ENCODE data around the gene AP5S1.
"Not testable (repeated sequence)": the region's sequence is repeated elsewhere in the genome, so short reads cannot be mapped to it uniquely, and the experiment has no call there.

Gene AP5S1

DNA sequence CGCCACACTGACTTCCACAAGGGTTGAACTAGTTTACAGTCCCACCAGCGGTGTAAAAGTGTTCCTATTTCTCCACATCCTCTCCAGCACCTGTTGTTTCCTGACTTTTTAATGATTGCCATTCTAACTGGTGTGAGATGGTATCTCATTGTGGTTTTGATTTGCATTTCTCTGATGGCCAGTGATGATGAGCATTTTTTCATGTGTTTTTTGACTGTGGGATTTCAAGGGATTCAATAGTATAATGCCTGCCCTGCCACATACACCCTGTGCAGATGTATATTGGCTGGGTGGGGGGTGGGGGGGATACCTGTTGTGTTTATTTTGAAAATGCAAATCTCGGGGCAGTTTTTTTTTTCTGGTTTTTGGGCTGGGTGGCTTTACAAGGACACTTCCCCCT, 26.2 kb upstream of the AP5S1 start:
- DNase-seq (ENCODE audit: low spot score): not testable (repeated sequence)

DNA sequence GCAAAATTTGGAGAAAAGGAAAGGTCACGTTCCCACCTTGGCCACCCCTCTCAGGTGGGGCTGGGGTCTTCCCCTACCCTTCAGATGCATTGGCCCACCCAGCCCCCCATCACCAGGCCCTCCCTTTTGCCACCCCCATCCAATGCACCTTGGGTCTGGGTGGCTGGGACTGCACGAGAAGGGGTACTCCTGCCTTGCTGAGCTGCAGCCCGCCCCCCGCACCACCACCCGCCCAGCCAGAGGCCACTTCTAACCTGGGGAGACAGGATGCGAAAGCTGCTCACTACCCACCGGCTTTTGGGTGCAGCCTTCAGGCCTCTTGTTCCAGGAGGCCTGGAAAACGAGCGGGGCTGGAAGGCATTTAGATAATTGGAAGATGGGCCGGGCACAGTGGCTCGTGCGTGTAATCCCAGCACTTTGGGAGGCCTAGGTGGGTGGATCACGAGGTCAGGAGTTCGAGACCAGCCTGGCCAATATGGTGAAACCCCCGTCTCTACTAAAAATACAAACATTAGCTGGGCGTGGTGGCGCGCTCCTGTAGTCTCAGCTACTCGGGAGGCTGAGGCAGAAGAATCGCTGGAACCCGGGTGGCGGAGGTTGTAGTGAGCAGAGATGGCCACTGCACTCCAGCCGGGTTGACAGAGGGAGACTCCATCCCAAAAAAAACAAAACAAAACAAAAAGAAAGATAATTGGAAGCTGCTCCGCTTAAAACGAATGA, 25.5 kb upstream of the AP5S1 start:
- no peak for DNase-seq (ENCODE audit: low spot score)

DNA sequence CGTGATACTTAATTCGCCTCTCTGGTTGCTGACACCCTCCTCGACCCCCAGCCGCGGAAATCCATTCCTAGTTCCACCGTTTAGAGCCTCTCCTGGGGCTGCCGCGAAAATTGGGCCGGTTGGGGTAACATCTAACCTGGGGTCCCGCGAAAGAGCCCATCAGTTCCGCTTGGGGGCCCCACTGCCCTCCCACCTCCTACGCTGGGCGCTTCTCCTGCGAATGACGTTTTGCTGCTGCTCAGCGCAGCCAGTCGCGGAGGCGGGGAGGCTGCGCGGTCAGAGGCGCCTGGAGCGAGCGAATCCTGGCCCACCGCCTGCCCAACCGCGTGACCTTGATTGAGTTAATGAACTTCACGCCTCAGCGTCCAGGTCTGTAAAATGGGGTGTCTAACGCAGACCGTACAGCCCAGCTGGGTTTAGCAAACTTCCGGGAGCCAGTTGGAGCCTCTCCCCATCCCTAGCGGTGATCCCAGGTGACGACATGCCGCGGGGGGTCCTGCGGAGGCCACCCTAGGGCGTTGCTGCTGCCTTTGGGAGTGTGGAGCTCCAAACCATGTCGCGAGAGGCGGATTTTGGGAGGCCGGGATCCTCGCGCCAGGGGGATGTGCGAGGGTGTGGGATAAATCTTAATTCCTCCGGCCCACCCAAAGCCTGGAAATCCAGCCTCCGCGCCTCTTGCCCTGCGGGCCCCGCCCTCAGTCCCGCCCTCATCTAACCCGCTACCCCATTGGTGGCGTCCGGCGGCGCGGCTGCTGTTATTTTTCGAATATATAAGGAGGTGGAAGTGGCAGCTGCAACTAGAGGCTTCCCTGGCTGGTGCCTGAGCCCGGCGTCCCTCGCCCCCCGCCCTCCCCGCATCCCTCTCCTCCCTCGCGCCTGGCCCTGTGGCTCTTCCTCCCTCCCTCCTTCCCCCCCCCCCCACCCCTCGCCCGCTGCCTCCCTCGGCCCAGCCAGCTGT, 24.6 kb upstream of the AP5S1 start, which contains the start of gene CDC25B:
Gene CDC25B (plus strand): TSS at position 800 of the 958 bp plus-strand sequence. CDS start 222 bp downstream, outside the sequence.
- peak; percentile 93 for DNase-seq (ENCODE audit: low spot score)

DNA sequence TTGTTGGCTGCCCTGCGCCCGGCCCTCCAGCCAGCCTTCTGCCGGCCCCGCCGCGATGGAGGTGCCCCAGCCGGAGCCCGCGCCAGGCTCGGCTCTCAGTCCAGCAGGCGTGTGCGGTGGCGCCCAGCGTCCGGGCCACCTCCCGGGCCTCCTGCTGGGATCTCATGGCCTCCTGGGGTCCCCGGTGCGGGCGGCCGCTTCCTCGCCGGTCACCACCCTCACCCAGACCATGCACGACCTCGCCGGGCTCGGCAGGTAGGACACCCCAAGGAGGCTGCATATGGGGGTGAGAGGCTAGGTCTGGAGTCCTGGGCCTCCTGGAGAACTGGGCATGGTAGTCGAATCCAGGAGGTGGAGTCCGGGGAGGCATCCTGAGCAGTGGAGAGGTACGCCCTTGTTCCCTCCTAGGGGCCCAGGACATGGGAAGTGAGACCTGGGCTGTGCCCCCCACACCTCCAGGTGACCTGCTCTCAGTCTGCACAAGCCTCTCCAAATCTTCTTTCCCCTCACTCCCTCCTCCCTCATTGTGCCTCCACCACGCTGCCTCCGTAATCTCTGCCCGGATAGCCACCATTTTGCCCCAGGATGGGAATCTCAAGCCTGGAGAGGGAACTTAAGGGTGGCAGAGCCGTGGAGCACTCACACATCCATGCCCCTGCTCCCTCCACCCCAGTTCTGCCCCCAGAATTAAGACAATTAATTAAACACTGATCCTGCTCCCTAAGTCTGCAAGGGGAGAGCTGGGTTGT, 23.7 kb upstream of the AP5S1 start:
- no peak for DNase-seq (ENCODE audit: low spot score)

DNA sequence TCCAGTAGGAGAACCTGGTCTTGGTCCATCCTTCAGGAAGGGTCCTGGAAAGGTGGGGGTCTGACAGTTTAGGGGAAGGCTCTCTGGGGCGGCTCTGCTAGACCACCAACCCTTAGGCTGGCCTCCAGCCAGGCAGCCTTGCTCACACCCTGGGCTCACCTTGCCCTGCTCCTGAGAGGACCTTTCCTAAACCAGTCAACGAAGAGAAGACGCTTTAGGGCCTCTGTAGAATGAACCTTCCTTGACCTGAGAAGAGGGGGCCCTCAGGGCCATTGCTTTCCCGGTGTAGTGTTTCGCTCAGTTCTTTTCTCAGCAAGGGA, 23.2 kb upstream of the AP5S1 start:
- no peak for DNase-seq (ENCODE audit: low spot score)

DNA sequence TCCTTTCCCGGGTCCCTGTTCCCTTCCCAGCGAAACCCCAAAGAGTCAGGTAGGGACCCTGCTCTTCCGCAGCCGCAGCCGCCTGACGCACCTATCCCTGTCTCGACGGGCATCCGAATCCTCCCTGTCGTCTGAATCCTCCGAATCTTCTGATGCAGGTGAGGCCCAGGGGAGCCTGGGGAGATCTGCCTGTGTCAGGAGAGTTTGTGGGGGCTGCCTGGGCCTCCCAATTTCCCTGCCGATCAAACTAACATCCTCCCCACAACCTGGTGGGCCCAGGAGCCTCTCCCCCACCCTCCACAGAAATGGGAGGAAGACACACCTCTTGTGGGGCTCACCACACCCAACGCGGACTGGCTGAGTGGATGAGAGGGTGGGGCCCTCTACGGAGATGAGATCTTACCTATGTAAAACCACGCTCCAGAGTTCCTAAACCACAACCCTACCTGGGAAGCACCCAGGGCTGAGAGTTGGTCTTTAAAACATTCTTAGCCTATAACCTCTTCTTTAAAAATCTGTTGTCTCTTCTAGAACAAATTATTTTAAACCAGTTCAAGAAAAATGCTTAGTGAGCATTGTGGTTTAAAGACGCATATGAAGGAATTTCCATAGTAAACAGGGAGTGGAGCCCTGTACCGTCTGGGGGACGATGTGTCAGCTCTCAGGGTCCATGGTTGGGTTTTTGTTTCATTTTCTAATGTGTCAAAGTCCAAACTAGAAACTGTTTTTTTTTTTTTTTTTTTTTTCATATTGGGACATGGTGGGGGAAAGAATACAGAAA, 22.6 kb upstream of the AP5S1 start:
- no peak for DNase-seq (ENCODE audit: low spot score)

DNA sequence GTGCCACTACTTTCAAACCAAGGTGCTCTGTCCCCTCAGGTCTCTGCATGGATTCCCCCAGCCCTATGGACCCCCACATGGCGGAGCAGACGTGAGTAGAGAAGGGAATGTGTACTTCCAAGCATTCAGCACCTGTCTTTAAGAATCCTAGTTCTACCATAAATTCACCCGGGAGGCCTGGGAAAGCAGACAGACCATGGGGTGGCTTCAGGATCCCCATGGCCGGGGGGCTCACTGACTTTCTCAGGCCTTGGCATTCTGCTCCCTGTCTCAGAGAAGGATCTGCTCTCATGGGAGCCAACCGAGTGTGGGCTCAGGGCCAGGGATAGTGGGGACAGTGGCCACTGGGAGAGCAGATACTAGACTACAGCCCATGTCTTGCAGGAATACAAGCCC, 22.0 kb upstream of the AP5S1 start:
- DNase-seq (ENCODE audit: low spot score): no peak

DNA sequence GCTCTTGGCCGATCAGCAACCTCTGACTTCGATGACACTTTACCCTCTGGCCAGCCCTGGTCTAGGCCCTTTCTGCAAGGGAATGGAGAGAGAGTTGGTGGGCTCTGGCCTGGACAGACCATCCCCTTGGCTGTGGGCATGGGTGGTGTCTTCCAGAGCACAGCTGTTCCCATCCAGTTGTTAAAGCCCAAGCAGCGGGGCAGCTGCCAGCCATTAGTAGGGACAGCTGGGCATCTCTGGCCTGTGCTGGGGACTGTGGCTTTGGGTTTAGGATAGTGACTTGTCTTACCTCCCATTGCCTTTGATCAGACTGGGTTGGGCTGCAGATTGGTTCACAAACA, 21.5 kb upstream of the AP5S1 start:
- DNase-seq (ENCODE audit: low spot score): no peak

DNA sequence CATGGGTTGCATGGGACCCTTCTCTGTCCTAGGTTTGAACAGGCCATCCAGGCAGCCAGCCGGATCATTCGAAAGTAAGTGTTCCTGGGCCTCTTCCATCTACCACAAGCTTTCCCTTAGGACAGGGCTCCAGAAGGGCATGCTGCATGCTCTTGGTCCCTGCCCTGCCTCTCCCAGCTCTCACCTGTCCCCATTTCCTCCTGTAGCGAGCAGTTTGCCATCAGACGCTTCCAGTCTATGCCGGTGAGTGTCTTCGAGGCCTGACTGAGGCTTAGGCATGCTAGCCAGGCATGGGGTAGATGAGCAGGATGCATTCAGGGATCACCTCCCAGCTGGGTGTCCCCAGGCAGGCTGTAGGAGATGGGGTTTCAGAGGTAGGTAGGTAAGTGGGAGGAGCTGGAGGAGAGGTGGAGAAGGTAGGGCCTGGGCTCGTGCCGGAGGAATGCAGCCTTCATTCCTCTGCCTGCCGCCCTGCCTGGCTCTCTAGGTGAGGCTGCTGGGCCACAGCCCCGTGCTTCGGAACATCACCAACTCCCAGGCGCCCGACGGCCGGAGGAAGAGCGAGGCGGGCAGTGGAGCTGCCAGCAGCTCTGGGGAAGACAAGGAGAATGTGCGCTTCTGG, 20.0 kb upstream of the AP5S1 start:
- DNase-seq (ENCODE audit: low spot score): no peak

DNA sequence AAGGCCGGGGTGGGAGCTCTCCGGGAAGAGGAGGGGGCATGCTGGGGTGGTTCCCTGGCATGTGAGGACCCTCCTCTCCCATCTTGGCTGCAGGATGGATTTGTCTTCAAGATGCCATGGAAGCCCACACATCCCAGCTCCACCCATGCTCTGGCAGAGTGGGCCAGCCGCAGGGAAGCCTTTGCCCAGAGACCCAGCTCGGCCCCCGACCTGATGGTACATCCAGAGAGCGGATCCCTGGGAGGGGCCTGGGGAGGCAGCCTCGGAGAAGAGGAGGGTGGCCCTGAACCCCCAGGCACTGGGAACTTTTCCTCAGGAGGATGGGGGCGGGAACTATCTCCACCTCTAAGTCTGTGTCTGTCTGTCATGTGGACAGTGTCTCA, 19.5 kb upstream of the AP5S1 start:
- DNase-seq (ENCODE audit: low spot score): no peak

DNA sequence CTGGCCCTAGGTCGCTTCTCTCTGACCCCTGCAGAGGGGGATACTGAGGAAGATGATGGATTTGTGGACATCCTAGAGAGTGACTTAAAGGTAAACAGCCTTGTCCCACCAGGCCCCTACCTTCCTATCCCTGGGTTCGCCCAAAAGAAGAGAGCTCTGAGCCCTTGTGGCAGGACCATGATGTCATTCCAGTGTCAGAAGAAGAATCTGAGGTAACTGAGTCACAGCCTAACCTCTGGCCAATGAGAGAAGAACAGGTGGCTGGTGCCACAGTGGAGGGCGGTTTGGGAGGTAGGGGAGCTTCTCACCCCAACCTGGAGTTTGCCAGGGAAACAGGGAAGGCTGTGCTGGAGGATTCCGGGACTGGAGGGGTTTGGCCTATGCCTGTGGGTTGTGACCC, 19.0 kb upstream of the AP5S1 start:
- no peak for DNase-seq (ENCODE audit: low spot score)

DNA sequence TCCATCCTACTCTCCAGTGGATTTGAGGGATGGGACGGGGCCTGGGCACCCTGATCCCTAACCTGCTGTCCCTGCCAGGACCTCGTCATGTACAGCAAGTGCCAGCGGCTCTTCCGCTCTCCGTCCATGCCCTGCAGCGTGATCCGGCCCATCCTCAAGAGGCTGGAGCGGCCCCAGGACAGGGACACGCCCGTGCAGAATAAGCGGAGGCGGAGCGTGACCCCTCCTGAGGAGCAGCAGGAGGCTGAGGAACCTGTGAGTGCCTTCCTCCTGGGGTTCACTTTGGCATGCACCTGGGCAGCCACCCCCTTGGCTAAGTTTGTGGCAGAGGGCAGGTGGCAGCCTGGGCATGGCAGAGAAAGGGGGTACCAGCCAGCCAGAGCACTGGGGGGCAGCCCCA, 18.5 kb upstream of the AP5S1 start:
- no peak for DNase-seq (ENCODE audit: low spot score)

DNA sequence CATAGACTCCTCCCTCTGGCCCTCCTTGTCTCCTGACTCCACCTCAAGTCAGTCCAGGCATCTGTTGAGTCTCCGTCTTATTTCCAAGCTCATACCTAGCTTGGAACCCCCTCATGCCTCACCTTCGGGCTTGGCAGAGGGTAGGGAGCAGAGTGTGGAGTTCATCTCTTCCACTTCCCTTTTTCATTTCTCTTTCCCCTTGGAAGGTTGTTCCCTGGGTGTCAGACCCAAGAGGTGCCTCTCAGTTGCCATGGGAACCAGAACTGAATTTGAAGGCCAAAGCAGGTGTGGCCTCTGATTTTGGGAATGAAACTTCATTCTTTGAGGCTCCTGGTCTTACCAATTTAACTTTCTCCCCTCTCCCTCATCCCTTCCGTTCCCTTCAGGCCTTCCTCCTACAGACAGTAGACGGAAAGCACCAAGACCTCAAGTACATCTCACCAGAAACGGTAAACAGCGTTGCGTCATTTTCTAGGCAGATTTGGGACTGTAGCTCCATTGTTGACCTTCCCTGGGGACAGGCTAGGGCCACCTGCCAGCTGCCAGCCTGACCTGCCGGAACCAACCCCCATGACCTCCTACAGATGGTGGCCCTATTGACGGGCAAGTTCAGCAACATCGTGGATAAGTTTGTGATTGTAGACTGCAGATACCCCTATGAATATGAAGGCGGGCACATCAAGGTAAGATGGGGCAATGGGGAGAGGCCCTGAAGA, 17.7 kb upstream of the AP5S1 start:
- no peak for DNase-seq (ENCODE audit: low spot score)

DNA sequence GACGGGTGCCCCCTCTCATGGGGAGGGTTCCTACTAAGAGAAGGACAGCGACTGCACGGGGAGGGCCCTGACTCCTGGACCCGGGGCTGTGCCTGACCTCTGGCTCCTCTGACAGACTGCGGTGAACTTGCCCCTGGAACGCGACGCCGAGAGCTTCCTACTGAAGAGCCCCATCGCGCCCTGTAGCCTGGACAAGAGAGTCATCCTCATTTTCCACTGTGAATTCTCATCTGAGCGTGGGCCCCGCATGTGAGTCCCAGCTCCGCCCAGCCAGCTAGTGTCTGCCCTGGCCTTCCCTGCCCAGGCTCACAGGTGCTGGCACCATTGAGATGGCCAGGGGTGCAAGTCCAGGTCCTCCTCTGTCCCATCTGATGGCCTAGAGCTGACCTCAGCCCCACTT, 17.1 kb upstream of the AP5S1 start:
- DNase-seq (ENCODE audit: low spot score): no peak

DNA sequence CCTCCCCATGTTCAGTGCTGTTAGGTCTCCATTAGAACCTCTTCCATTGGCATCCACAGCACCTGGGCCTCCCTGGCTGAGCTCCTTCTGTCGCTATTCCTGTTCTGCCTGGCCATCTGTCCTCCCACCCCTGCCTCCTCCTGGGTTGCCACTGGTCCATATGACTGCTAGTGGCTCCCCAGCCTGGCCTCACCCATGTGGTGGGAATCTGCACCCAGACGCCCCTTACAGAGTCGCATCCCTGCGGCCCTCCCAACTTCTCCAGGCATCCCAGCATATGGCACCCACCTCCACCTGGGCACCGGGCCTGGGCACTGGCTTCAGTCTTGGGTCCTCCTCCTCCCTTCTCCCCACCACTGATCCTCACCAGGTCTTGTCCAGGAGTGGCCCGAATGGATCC, 16.5 kb upstream of the AP5S1 start:
- DNase-seq (ENCODE audit: low spot score): no peak

DNA sequence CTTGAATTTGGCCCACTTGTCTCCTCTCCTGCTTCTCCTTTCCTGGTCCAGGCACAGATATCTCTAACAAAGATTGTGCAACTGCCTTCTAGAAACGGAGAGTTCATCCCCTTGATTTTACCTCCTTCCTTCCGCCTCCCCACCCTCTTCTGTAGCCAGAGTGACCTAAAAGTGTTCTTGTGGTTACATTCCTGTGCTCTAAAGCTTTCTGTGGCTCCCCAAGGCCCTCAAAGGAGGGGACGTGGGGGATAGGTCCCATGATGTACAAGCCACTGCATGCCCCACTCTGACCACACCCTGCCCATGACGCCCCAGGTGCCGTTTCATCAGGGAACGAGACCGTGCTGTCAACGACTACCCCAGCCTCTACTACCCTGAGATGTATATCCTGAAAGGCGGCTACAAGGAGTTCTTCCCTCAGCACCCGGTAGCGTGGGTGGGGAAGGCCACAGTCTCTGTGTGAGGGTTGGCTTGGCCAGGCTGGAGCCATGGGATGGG, 16.0 kb upstream of the AP5S1 start:
- no peak for DNase-seq (ENCODE audit: low spot score)

DNA sequence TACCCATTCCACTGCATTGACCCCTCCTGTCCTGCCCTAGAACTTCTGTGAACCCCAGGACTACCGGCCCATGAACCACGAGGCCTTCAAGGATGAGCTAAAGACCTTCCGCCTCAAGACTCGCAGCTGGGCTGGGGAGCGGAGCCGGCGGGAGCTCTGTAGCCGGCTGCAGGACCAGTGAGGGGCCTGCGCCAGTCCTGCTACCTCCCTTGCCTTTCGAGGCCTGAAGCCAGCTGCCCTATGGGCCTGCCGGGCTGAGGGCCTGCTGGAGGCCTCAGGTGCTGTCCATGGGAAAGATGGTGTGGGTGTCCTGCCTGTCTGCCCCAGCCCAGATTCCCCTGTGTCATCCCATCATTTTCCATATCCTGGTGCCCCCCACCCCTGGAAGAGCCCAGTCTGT, 15.6 kb upstream of the AP5S1 start:
- no peak for DNase-seq (ENCODE audit: low spot score)

DNA sequence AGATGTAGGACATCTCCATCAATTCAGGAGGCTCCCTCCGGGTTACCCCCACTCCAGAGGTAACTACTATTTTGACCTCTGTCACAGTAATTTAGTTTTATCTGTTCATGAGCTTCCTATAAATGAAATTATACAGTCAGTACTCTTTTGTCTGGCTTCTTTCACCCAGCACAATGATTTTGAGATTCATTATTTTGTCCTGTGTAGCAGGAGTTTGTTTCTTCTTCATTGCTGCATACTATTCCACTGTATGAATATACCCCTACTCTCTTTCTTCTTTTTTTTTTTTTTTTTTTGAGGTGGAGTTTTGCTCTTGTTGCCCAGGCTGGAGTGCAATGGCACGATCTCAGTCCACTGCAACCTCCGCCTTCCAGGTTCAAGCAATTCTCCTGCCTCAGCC, 11.8 kb upstream of the AP5S1 start:
- DNase-seq (ENCODE audit: low spot score): no peak

DNA sequence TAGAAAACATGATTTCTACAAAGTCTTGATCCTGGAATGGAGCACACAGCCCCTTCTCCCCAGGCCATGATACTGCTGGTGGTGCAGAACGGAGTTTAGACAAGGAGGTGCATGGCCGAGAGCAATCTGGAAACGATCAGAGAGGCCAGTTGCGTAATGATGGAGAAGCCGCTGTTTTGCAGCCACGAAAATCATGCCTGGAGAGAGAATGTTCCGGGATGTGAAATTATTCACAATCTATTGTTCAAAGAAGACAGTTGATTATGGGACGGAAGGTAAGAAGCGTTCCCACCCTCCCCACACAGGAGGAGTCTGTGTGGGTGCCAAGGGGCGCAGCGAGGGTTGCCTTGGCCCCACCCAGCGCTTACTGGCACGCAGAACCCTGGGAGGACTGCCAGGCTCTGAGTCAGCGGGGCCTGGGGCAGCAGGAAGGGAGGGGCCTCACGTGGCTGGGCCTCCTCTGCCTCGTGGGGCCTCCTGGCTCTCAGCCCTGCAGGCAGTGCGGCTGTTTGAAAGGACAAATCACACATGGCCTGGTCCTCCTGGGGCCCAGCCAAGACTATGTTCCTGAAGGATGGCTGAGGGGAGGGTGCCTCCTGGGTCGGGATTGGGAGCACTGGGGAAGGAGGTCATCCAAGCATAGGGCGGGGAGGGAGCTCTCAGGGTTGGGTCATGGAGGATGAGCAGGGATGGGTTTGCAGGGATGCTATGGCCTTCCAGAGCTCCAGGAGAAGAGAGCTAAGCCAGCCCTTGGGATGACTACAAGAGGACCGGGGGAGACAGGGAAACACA, 8.7 kb upstream of the AP5S1 start:
- peak; percentile 97 for DNase-seq (ENCODE audit: low spot score)

DNA sequence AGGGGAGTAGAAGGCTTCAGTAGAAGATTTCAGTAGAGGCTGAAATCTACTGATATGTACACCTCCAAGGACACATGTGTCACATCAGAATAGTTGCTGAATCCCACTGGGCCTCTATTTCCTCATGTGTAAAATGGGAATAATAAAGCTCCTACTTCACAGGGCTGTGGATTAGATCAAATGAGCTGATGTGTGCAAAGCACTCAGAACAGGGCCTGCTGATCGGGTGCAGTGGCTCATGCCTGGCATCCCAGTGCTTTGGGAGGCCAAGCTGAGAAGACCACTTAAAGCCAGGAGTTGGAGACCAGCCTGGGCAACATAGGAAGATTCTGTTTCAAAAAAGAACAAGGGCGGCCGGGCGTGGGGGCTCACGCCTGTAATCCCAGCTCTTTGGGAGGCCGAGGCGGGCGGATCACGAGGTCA, 8.1 kb upstream of the AP5S1 start:
- DNase-seq (ENCODE audit: low spot score): no peak

Measured in COLO829 (cell line).